Fibroblast of skin of back (primary cell): ENCODE measurements around the gene RFXAP.

Experiments used
- DNase-seq: peaks from one replicate; pipeline ENCODE4 v3.0.0-alpha.2; 2013

Gene RFXAP

DNA sequence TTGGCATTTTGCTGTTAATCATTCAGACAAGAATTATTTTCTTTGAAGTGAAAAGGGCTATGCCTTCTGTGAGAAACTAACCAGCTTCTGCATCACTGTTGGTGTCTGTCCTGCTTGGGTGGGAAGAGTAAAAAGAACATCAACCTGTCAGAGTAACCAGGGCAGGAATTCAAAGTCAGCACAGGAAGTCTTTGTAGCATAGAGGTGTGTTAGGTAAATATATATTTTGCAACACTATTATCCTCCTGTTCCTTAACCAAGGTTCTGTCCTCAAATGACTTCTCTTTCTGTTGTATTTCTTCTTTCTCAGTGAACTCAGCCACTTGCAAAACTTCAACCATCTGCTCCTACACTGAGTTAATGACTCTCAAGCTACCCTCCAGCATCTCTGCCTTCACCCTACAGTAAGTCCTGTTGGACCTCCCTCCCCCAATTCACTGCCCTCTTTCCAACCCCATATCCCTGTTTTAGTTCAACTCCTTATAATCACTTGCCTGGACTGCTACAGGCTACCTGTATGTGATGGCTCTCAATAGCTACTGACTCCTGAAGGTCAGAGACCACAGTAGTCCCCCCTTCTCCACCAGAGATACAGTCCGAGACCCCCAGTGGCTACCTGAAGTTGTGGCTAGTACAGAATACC is 51.1 kb downstream of the RFXAP start:
- no peak for DNase-seq

DNA sequence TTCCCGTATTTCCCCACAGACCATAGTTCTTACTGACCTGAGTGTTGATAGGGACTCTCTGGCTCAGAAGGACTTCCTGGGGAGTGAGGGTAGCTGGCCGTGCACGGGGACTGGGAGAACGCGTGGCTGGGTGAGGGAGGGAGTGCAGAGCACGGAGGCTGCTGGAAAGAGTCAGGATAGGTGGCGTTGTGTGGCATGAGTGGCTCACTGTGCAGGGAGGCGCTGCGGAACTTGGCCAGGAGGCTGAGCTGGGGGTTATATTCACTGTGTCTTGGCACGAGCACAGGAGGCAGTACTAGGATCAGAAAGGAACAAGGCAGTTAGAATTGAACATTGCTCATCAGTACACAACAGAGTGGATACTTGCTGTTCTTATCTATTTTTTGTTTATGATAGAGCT is 53.6 kb downstream of the RFXAP start:
- DNase-seq: no peak

DNA sequence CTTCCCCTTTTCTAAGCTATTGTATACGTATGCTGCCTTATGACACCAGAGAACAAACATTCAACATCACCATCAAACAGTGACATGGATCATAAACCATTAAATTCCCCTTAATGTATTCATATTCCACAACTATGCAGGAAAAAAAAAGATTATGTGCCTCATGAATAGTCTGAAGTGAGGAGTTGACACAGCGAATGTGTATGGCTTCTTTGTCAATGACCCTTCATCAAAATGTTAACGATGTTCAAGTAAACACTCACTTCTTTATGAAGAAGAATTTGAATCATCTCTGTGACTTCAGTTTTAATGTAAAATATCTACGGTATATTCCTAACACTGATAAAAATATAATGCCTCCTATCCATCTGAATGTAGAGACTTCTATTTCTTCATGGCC is 56.4 kb downstream of the RFXAP start:
- DNase-seq: no peak

DNA sequence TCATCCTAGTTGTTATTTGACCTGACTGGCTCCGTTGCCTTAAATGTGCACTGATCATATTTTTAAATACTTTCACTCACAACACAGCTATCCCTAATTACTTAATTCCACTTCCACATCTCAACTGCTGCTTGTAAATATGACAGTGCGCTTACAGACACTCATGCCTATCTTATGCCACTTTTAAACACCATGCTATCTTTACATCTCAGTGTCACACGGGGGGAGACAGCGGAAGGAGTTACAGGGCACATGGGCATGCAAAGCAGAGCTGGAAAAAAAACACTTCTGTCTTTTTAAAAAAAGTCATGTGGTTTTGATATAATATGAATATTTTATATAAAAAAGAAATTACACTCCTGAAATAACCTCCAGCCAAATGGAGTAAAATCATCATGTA is 56.9 kb downstream of the RFXAP start:
- no peak for DNase-seq
